ENCODE results near the gene SRCIN1. TPM values are rescaled to one million over a fixed set of nuclear protein-coding genes. Genes with fewer than 3 reads are reported as not detected.

Gene SRCIN1
- total RNA-seq, 1 donor from 2014 or later: 6.2 TPM

- intact Hi-C loops (cut with DNase I): no loop called here
- DNase-seq (ENCODE audit: low spot score): no peak
Observed at GRCh38 chr17:38556239-38556638, 49.5 kb downstream of the SRCIN1 start.

- intact Hi-C loops (cut with DNase I): no loop called here
- no peak for DNase-seq (ENCODE audit: low spot score)
Observed at GRCh38 chr17:38554430-38555350, 51.1 kb downstream of the SRCIN1 start.

- intact Hi-C loops (cut with DNase I): no loop called here
- no peak for DNase-seq (ENCODE audit: low spot score)
Observed at GRCh38 chr17:38552343-38552742, 53.4 kb downstream of the SRCIN1 start.

DNA sequence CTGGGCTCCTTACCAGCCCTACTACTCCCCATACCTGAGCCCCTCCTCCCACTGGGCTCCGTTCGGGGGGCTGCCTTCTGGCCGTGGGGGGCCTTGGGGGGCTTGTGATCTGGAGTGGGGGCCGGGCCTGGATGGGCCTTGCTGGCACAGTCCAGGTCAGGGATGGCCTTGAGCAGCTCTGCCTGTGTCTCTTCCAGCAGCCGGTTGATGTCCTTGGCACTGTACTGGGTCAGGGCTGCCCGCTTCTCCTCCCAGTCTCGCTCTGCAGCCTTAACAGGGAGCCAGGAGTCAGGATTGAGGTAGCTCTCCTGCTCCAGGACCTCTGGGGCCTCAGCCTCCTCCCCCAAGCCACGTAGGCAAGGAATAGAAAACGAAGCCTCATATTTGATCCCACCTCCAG lies 54.6 kb downstream of the SRCIN1 start:
- intact Hi-C loops (cut with DNase I): no loop called here
- DNase-seq (ENCODE audit: low spot score): no peak

- peak; percentile 89 for DNase-seq (ENCODE audit: low spot score)
- intact Hi-C loops (cut with DNase I): no loop called here
Observed at GRCh38 chr17:38550661-38551060, 55.1 kb downstream of the SRCIN1 start.

- no peak for DNase-seq (ENCODE audit: low spot score)
- intact Hi-C loops (cut with DNase I): no loop called here
Observed at GRCh38 chr17:38549285-38549684, 56.5 kb downstream of the SRCIN1 start.

- DNase-seq (ENCODE audit: low spot score): no peak
- intact Hi-C loops (cut with DNase I): no loop called here
Observed at GRCh38 chr17:38547444-38547843, 58.3 kb downstream of the SRCIN1 start.

DNA sequence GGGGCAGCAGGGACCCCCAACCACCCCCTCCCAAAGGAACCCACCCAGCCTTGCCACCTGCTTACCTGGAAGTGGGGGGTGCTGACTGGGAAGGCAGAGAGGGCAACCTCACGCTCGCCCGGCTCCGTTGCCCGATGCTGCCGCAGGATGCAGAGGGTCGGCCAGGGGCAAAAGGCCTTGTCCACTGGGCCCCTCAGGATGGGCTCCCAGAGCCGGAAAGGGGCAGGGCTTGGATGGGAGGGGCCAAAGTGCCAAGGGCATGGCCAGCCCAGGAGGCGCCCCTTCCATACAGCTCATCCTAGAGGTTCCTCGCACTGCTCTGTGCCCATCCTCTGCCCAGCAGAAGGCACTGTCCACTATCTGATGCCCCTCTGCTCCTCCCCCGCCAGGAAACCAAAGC lies 59.4 kb downstream of the SRCIN1 start:
- DNase-seq (ENCODE audit: low spot score): no peak
- intact Hi-C loops (cut with DNase I): no loop called here

GRCh38 chr17:38545531-38546225 lies 60.1 kb downstream of the SRCIN1 start:
- no peak for DNase-seq (ENCODE audit: low spot score)
- intact Hi-C loops (cut with DNase I): no loop called here

DNA sequence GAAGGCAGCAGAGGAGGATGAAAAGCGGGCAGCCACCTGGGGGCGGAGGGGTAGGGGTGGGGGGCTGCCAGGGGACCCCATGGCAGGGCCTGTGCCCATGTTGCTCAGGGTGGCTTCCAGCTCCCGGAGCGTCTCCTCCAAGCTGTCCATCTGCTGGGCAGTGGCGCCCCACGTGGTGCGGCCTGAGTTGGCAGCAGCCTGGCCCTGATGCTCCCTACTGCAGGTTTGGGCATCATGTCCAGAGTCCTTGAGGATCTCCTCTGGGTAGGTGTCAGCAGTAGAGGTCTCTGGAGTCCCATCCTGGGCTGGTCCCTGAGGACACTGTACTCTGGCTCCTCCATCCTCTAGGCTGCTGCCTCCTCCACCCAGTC lies 60.9 kb downstream of the SRCIN1 start:
- intact Hi-C loops (cut with DNase I): no loop called here
- no peak for DNase-seq (ENCODE audit: low spot score)

DNA sequence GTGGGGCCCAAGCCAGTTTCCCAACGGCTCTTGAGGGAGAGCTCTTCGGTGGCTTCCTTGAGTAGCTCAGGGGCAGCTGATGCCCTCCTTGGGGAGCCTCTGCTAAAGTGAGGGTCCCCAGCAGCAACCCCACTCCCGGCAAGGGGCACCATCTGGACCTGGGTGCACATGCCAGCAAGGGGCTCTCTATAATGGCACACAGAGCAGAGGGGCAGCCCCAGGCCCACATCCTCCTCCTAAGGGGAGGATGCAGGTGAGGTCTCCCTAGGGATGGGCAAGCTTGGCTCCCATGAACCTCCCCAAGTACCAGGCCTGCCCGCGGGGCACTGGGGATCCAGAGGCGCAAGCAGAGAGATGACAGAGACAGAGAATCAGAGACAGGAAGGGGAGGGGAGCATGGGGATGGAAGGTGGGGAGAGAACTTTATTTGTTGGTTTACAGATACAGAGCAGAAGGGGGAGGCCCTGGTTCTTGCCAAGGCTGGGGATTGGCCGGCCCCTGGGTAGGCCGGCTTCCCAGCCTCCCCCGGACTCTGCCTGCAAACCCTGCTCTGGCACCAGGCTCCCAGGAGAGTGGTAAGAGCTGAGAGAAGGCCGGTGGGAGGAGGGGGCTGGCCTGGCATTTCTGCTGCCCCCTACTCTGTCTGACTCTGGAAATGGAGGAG lies 61.4 kb downstream of the SRCIN1 start:
- no peak for DNase-seq (ENCODE audit: low spot score)
- intact Hi-C loops (cut with DNase I): no loop called here

DNA sequence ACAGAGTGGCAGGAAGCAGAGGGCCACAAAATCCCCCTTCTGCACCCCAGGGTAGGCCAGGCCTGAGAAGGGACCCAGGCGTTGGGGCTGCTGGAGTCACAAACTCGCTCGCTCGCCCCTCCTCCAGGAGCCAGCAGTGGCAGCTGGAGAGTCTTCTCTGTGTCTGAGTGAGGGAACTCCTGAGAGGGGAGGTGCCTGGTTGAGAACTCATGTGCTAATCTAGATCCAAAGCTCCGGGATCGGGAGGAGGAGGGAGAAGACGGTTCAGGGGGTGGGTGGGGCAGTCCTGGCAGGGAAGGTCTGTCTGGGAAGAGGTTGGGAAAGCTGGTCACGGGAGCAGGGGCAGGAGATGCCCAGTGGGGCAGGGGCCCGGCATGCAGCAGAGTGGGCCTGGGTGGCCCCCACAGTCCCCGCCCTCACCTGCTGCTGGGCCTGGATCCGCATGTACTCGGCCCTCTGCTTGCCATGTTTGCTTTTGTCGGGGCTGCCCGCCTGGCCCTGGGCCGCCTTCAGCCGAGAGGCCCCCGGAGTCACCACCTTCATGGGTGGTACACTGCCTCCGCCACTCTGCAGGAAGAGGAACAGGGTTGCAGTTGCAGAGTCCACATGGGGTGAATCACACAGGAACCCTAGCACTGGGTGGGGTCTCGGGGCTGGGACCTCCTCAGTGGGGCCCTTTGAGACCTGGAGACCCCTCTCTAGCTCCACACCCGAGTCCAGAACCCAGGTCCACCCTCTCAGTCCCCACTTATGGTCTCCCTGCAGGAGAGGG lies 62.2 kb downstream of the SRCIN1 start:
- DNase-seq (ENCODE audit: low spot score): no peak
- intact Hi-C loops (cut with DNase I): no loop called here

DNA sequence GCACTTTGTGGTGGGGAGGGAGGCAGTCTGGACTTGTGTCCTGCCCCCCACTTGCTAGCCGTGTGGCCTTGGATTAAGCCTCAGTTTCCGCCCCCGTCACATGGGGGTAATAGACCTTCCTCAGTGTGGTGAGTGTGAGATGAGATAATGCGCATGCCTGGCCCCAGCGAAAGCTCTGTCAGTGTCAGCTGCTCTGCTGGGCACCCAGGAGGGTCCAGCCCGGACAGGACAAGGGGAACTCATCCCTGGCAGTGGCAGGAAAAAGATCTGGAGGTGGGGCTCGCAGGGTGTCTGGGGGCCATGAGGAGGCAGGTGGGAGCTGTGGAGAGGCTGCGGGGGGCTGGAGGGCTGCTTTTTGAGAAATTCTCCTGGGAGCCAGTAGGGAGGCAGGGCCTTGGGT lies 63.5 kb downstream of the SRCIN1 start:
- DNase-seq (ENCODE audit: low spot score): no peak
- intact Hi-C loops (cut with DNase I): no loop called here

DNA sequence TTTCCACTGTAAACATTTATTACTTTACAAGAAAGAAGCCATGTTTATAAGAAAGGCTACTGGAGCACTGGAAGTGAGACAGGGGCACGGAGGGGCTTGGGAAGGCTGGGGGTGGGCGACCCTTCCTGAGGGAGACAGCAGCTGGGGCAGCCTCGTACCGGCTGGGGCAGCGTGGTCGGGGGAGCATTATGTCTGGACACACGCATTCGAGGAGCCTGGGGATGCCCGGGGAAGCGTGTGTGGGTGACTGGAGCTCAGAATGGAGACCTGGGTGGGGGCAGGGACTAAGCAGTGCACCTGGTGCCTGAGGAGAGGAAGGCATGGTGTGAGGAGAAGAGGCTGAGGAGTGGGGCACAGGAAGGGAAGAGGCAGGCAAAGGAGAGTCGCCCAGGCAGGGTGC lies 64.5 kb downstream of the SRCIN1 start:
- intact Hi-C loops (cut with DNase I): no loop called here
- DNase-seq (ENCODE audit: low spot score): no peak

GRCh38 chr17:38540514-38541045 lies 65.2 kb downstream of the SRCIN1 start:
- DNase-seq (ENCODE audit: low spot score): no peak
- intact Hi-C loops (cut with DNase I): no loop called here

GRCh38 chr17:38539386-38539785 lies 66.4 kb downstream of the SRCIN1 start:
- DNase-seq (ENCODE audit: low spot score): no peak
- intact Hi-C loops (cut with DNase I): no loop called here

DNA sequence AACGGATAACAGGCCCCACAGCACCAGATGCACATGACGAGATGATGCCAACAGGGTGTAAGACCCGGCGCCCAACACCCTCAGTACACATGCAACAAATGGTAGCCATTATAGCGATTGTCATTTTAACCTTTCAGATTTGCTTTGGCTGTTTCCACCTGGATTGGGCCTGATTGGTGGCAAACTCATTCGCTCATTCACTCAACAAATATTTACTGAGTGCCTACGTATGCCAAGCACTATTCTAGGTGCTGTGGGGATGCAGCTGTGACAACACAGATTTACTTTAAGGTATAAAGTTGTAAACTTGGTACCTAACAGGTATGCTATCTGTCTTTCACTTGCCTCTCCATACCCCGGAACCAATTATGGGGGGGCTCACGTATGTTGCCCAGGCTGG lies 66.8 kb downstream of the SRCIN1 start:
- no peak for DNase-seq (ENCODE audit: low spot score)
- intact Hi-C loops (cut with DNase I): no loop called here

DNA sequence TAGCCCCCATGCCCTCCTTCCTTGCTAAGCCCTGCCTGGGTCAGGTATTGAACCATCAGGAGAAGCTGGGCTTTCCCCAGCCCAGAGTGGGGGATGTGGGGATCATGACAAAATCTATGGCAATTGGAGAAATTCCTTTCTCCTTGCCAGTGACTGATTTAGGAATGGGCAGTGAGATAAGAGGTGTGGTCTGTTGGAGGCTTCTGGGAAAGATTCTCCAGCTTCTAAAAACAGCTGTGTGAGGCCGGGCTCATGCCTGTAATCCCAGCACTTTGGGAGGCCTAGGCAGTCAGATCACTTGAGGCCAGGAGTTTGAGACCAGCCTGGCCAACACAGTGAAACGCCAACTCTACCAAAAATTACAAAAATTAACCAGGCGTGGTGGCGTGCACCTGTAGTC lies 69.1 kb downstream of the SRCIN1 start:
- DNase-seq (ENCODE audit: low spot score): no peak
- intact Hi-C loops (cut with DNase I): no loop called here

- DNase-seq (ENCODE audit: low spot score): no peak
- intact Hi-C loops (cut with DNase I): no loop called here
Observed at GRCh38 chr17:38535886-38536285, 69.9 kb downstream of the SRCIN1 start.

DNA sequence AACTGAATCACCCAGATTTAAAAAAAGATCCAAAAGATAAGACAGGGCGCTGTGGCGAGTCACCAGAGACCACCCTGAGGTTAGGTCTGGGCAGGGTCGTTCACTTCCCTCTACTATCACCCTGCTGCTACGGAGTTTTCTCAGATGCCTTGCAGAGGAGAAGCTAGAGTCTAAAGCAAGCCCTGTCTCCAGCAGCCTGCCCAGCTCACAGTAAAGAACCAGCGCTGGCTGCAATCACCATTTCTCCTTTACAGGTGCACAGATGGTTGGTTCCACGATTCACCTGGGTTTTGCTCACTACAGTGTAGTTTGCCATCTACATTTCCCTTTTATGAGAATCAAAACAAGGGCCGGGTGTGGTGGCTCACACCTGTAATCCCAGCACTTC lies 71.3 kb downstream of the SRCIN1 start:
- no peak for DNase-seq (ENCODE audit: low spot score)

More for the DNA sequence above, 71.3 kb downstream of the SRCIN1 start:
- intact Hi-C loops (cut with DNase I): no loop called here

Data from cardiac septum (tissue), 1 donor.